Anterior cingulate cortex (tissue), 58 donors: Measurements from ENCODE around the gene COL6A1.

Experiments
- DNase-seq, 58 donors: peaks; one replicate each; lab custom pipeline; 2025; lab: John Stamatoyannopoulos, UW

The COL6A1 gene

GRCh38 chr21:46020581-46020980, 39.0 kb downstream of the COL6A1 start:
- DNase-seq: no peak

- no peak for DNase-seq
Observed at GRCh38 chr21:46021398-46021797, 39.8 kb downstream of the COL6A1 start.

- no peak for DNase-seq
Observed at GRCh38 chr21:46021978-46022544, 40.5 kb downstream of the COL6A1 start.

- DNase-seq: no peak
Observed at GRCh38 chr21:46022551-46023525, 41.3 kb downstream of the COL6A1 start.

GRCh38 chr21:46023555-46023954, 42.0 kb downstream of the COL6A1 start:
- no peak for DNase-seq

GRCh38 chr21:46024141-46024540, 42.6 kb downstream of the COL6A1 start:
- no peak for DNase-seq

GRCh38 chr21:46025113-46025770, 43.7 kb downstream of the COL6A1 start:
- DNase-seq: no peak

- no peak for DNase-seq
Observed at GRCh38 chr21:46027851-46028493, 46.4 kb downstream of the COL6A1 start.

- DNase-seq: no peak
Observed at GRCh38 chr21:46028573-46029091, 47.1 kb downstream of the COL6A1 start.

- no peak for DNase-seq
Observed at GRCh38 chr21:46029186-46029924, 47.8 kb downstream of the COL6A1 start.

GRCh38 chr21:46031484-46031883, 49.9 kb downstream of the COL6A1 start:
- DNase-seq: no peak

- DNase-seq: no peak
Observed at GRCh38 chr21:46032100-46032499, 50.5 kb downstream of the COL6A1 start.

GRCh38 chr21:46033410-46034400, 52.1 kb downstream of the COL6A1 start:
- no peak for DNase-seq

- DNase-seq: no peak
Observed at GRCh38 chr21:46035809-46036695, 54.5 kb downstream of the COL6A1 start.

GRCh38 chr21:46036696-46037330, 55.2 kb downstream of the COL6A1 start:
- no peak for DNase-seq

- DNase-seq: no peak
Observed at GRCh38 chr21:46037331-46038325, 56.1 kb downstream of the COL6A1 start.
